CD14-positive monocyte (primary cell): ENCODE results near the gene LGR5. TPM values are rescaled to one million over a fixed set of nuclear protein-coding genes. Genes with fewer than 3 reads are reported as not detected.

Source experiments
- DNase-seq, 3 donors: peaks; one replicate each; pipeline ENCODE4 v3.0.0-alpha.2; 2011 to 2022
- H2AFZ ChIP-seq: 2 replicates; pipeline ENCODE4 v1.6.0; 2012; ENCODE audit warnings: mild to moderate bottlenecking, low read depth, low read length, inconsistent platforms; ENCODE audit not compliant: insufficient read depth, poor library complexity, severe bottlenecking
- H3K27ac ChIP-seq, 2 donors: 1 replicate in 1 of 2; 2 replicates in 1 of 2; pipeline ENCODE4 v1.5.1; 2012 to 2013; ENCODE audit warnings: low read length in 2 of 2, control low read depth in 1 of 2, inconsistent platforms in 1 of 2, low read depth in 1 of 2, mild to moderate bottlenecking in 1 of 2
- H3K27me3 ChIP-seq, 2 donors: one replicate each; pipeline versions ENCODE4 v1.6.0 to v1.6.1; 2011 to 2013; ENCODE audit warnings: low read length in 2 of 2; ENCODE audit not compliant: control insufficient read depth in 2 of 2, insufficient read depth in 2 of 2
- H3K36me3 ChIP-seq, 2 donors: replicated peaks in 1 of 2; 1 replicate in 1 of 2; 2 replicates in 1 of 2; pipeline versions ENCODE4 v1.5.1 to v1.6.1; 2012 to 2013; ENCODE audit warnings: low read length in 2 of 2, control low read depth in 1 of 2, inconsistent platforms in 1 of 2, mild to moderate bottlenecking in 1 of 2; ENCODE audit not compliant: insufficient read depth in 2 of 2, control insufficient read depth in 1 of 2
- H3K4me1 ChIP-seq, 2 donors: 1 replicate in 1 of 2; 2 replicates in 1 of 2; pipeline versions ENCODE4 v1.5.1 to v1.6.1; 2012 to 2013; ENCODE audit warnings: low read length in 2 of 2, control low read depth in 1 of 2, inconsistent platforms in 1 of 2, mild to moderate bottlenecking in 1 of 2, moderate library complexity in 1 of 2; ENCODE audit not compliant: insufficient read depth in 2 of 2, control insufficient read depth in 1 of 2
- H3K4me2 ChIP-seq: replicated peaks from 2 replicates; pipeline ENCODE3; 2012; ENCODE audit warnings: low read length, moderate library complexity, mild to moderate bottlenecking; ENCODE audit not compliant: poor library complexity, severe bottlenecking; ENCODE audit errors: extremely low read depth
- H3K4me3 ChIP-seq, 3 experiments: fragments of 200-600 bp in 1 of 3; sonication (generic) in 1 of 3; replicated peaks in 1 of 3; 1 replicate in 2 of 3; 2 replicates in 1 of 3; pipeline ENCODE4 v1.5.1; 2011 to 2013; ENCODE audit warnings: low read length in 3 of 3, mild to moderate bottlenecking in 3 of 3, control low read depth in 2 of 3, low read depth in 2 of 3, inconsistent platforms in 1 of 3, moderate library complexity in 1 of 3
- H3K79me2 ChIP-seq: 2 replicates; pipeline ENCODE4 v1.6.0; 2012; ENCODE audit warnings: mild to moderate bottlenecking, control low read depth, inconsistent platforms, low read length, moderate library complexity; ENCODE audit not compliant: insufficient read depth
- H3K9ac ChIP-seq: 2 replicates; pipeline ENCODE4 v1.6.0; 2017; ENCODE audit warnings: low read length, mild to moderate bottlenecking; ENCODE audit not compliant: insufficient read depth, poor library complexity, severe bottlenecking
- H3K9me3 ChIP-seq, 2 donors: replicated peaks in 1 of 2; 1 replicate in 1 of 2; 2 replicates in 1 of 2; pipeline versions ENCODE4 v1.5.1 to v1.6.1; 2012 to 2013; ENCODE audit warnings: low read length in 2 of 2, control low read depth in 1 of 2; ENCODE audit not compliant: control insufficient read depth in 1 of 2, insufficient read depth in 1 of 2
- H4K20me1 ChIP-seq: 2 replicates; pipeline ENCODE4 v1.6.0; 2012; ENCODE audit warnings: mild to moderate bottlenecking, low read length, control low read depth, moderate library complexity; ENCODE audit not compliant: insufficient read depth
- H3K27ac Mint-ChIP-seq, 7 donors: one replicate each; pipeline ENCODE4 v1.8.0; 2020; ENCODE audit warnings: mild to moderate bottlenecking in 7 of 7, mixed read lengths in 7 of 7, moderate library complexity in 6 of 7, inconsistent platforms in 2 of 7
- H3K27me3 Mint-ChIP-seq, 3 donors: one replicate each; pipeline ENCODE4 v1.8.0; 2021 to 2022; ENCODE audit warnings: low read depth in 3 of 3, mild to moderate bottlenecking in 3 of 3, mixed read lengths in 3 of 3, moderate library complexity in 3 of 3, inconsistent platforms in 1 of 3
- H3K36me3 Mint-ChIP-seq, 2 donors: one replicate each; pipeline ENCODE4 v1.8.0; 2020; ENCODE audit warnings: mixed read lengths in 2 of 2, inconsistent platforms in 1 of 2, mild to moderate bottlenecking in 1 of 2
- H3K4me1 Mint-ChIP-seq: one replicate; pipeline ENCODE4 v1.8.0; 2020; ENCODE audit warnings: mild to moderate bottlenecking, mixed read lengths
- H3K4me3 Mint-ChIP-seq, 2 donors: one replicate each; pipeline ENCODE4 v1.8.0; 2020; ENCODE audit warnings: mild to moderate bottlenecking in 2 of 2, mixed read lengths in 2 of 2, moderate library complexity in 1 of 2
- H3K9me3 Mint-ChIP-seq, 7 donors: one replicate each; pipeline ENCODE4 v1.8.0; 2020 to 2022; ENCODE audit warnings: mixed read lengths in 7 of 7, mild to moderate bottlenecking in 6 of 7, moderate library complexity in 6 of 7, inconsistent platforms in 2 of 7
- WGBS: methylation state at CpG from one replicate; pipeline ENCODE4 v1.1.5; 2013; ENCODE audit warnings: missing lambda C conversion rate; ENCODE audit not compliant: insufficient coverage; 5-methylcytosine and 5-hydroxymethylcytosine counted together
- intact Hi-C, 2 donors: fragments of 100-400 bp; cut with micrococcal nuclease; formaldehyde crosslinking; loops; one replicate each; pipeline versions ENCODE4 v1.15.0 to v1.15.1; 2023
- polyA plus RNA-seq, 3 donors: library from polyadenylated mRNA; depleted of rRNA in 1 of 3; unstranded in 2 of 3; stranded (reverse) in 1 of 3; fragments of 300-500 nt in 2 of 3; fragments of >200 nt in 1 of 3; fragmentation: Illumina TruSeq in 2 of 3; gene quantifications; 1 replicate in 2 of 3; 2 replicates in 1 of 3; pipeline ENCODE4 v1.2.3, GENCODE V29; 2012 to 2021
- TF ChIP-seq, protein P1 (sequence below): fragments of 200-600 bp; IDR thresholded peaks from one replicate; pipeline ENCODE4 v1.8.0; 2022; ENCODE audit warnings: antibody characterized with exemption, mild to moderate bottlenecking

Gene LGR5
- polyA plus RNA-seq, 3 donors: not detected

DNA sequence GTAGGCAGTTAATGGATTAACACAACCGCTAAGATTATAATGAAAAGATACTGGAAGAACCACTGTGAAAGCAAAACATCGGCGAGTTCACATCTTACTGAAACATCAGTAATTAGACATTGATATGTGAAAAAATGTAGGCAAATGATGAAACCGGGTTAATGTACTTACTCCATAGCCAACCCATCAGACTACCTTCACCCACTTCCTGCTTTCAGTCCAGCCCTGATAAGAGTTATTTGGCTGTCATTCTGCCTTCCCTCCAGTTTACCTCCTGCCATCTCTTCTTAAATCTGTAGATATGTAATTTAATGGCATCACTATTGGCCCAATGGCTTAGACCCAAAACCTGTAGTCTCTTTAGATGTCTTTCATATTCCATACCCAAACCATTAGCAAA, 46.0 kb upstream of the LGR5 start:
- H3K36me3 Mint-ChIP-seq: no peaks in the 10 kb centered on the region
- Histone ChIP-seq H3K27me3 (no peaks in the 10 kb centered on the region), H3K9me3 (no peaks in the 10 kb centered on the region), H3K4me1 (no peaks in the 10 kb centered on the region), H4K20me1 (no peaks in the 10 kb centered on the region), H3K4me2 (no peak overlapping the region), H2AFZ (no peak overlapping the region), H3K79me2 (no peaks in the 10 kb centered on the region), H3K36me3 (no peaks in the 10 kb centered on the region), H3K9ac (no peak overlapping the region), H3K4me3 (no peak overlapping the region), H3K27ac (no peak overlapping the region)
- TF ChIP-seq, protein P1, sequence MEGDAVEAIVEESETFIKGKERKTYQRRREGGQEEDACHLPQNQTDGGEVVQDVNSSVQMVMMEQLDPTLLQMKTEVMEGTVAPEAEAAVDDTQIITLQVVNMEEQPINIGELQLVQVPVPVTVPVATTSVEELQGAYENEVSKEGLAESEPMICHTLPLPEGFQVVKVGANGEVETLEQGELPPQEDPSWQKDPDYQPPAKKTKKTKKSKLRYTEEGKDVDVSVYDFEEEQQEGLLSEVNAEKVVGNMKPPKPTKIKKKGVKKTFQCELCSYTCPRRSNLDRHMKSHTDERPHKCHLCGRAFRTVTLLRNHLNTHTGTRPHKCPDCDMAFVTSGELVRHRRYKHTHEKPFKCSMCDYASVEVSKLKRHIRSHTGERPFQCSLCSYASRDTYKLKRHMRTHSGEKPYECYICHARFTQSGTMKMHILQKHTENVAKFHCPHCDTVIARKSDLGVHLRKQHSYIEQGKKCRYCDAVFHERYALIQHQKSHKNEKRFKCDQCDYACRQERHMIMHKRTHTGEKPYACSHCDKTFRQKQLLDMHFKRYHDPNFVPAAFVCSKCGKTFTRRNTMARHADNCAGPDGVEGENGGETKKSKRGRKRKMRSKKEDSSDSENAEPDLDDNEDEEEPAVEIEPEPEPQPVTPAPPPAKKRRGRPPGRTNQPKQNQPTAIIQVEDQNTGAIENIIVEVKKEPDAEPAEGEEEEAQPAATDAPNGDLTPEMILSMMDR: no peak
- H3K27me3 Mint-ChIP-seq: no peaks in the 10 kb centered on the region
- no peak overlapping the region for H3K27ac Mint-ChIP-seq
- peaks cover 0 to 2% (median 0%) of the 10 kb centered on the region in 7 donors for H3K9me3 Mint-ChIP-seq
- intact Hi-C loops: no loop called here
- no peak for DNase-seq
- H3K4me1 Mint-ChIP-seq: no peaks in the 10 kb centered on the region
- no CpG with 5 or more reads among the region's 4 CpGs for WGBS
- H3K4me3 Mint-ChIP-seq: no peak overlapping the region

DNA sequence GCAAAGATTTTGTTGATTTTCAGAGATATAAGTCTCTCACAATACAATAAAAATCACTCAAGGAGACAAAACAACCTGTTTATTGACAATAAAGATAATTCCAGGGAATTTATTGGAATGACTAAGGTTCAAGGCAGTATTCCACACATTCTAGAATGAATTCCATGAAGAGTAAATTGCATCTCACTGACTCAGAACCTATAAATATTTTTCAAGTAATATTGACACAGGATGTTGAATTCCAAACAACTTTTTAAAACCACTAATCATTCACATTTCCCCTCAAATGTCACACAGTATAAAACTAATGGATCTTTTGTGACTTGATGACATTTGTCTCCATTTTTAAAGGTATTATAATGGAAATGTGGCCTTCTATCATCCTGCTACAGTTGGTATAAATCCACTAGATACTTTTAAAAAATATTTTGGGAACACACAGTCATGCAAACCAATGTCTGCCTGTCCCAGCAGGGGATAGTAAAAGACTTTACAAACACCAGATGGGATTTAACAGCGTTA, 42.1 kb upstream of the LGR5 start:
- TF ChIP-seq, protein P1: no peak
- Histone ChIP-seq H3K9me3 (no peaks in the 10 kb centered on the region), H3K4me2 (no peak overlapping the region), H3K36me3 (no peaks in the 10 kb centered on the region), H3K27me3 (no peaks in the 10 kb centered on the region), H3K4me3 (no peak overlapping the region), H3K27ac (no peak overlapping the region), H2AFZ (no peak overlapping the region), H3K79me2 (no peaks in the 10 kb centered on the region), H3K4me1 (no peaks in the 10 kb centered on the region), H3K9ac (no peak overlapping the region), H4K20me1 (no peaks in the 10 kb centered on the region)
- intact Hi-C loops: no loop called here
- H3K9me3 Mint-ChIP-seq: peaks cover 0 to 2% (median 0%) of the 10 kb centered on the region in 7 donors
- H3K4me1 Mint-ChIP-seq: no peaks in the 10 kb centered on the region
- H3K4me3 Mint-ChIP-seq: no peak overlapping the region
- no CpG with 5 or more reads among the region's 1 CpG for WGBS
- H3K36me3 Mint-ChIP-seq: no peaks in the 10 kb centered on the region
- H3K27ac Mint-ChIP-seq: no peak overlapping the region
- DNase-seq: no peak
- peaks cover 0 to 1% (median 0%) of the 10 kb centered on the region in 3 donors for H3K27me3 Mint-ChIP-seq
